Loucy (cell line): ENCODE results near the gene TRNP1.

Experiments used
- H2AFZ ChIP-seq: fragments of 200-600 bp; sonication (generic); 2 replicates; pipeline ENCODE4 v1.6.0; 2016; ENCODE audit warnings: antibody characterized with exemption, mild to moderate bottlenecking, low read length, moderate library complexity
- H3F3A ChIP-seq: fragments of 200-600 bp; 2 replicates; pipeline ENCODE4 v1.6.0; 2016; ENCODE audit warnings: antibody characterized with exemption, low read depth, mild to moderate bottlenecking
- H3K27me3 ChIP-seq: fragments of 200-600 bp; sonication (generic); 2 replicates; pipeline ENCODE4 v1.6.1; 2014; ENCODE audit warnings: low read length, mild to moderate bottlenecking; ENCODE audit not compliant: insufficient read depth, poor library complexity, severe bottlenecking
- H3K36me3 ChIP-seq: fragments of 200-600 bp; sonication (generic); 2 replicates; pipeline ENCODE4 v1.6.1; 2016; ENCODE audit warnings: low read length; ENCODE audit not compliant: insufficient read depth
- H3K4me1 ChIP-seq: fragments of 200-600 bp; sonication (generic); 2 replicates; pipeline ENCODE4 v1.5.1; 2014; ENCODE audit warnings: low read length, mild to moderate bottlenecking; ENCODE audit not compliant: insufficient read depth, poor library complexity, severe bottlenecking
- H3K4me2 ChIP-seq: fragments of 200-600 bp; sonication (generic); 2 replicates; pipeline ENCODE4 v1.6.0; 2014; ENCODE audit warnings: antibody characterized with exemption, low read length, low read depth, mild to moderate bottlenecking; ENCODE audit not compliant: poor library complexity, severe bottlenecking
- H3K4me3 ChIP-seq: fragments of 200-600 bp; sonication (generic); 2 replicates; pipeline ENCODE4 v1.5.1; 2014; ENCODE audit warnings: low read length, mild to moderate bottlenecking, mixed read lengths; ENCODE audit not compliant: poor library complexity, severe bottlenecking
- H3K79me2 ChIP-seq: fragments of 200-600 bp; sonication (generic); 2 replicates; pipeline ENCODE4 v1.6.1; 2014; ENCODE audit warnings: low read length; ENCODE audit not compliant: insufficient read depth
- H3K9ac ChIP-seq: fragments of 200-600 bp; sonication (generic); 2 replicates; pipeline ENCODE4 v1.6.0; 2014; ENCODE audit warnings: mild to moderate bottlenecking, low read depth, low read length, moderate library complexity; ENCODE audit not compliant: poor library complexity, severe bottlenecking
- H3K9me2 ChIP-seq: fragments of 200-600 bp; sonication (generic); replicated peaks from 2 replicates; pipeline ENCODE4 v1.6.1; 2016; ENCODE audit warnings: low read depth, low read length, mixed read lengths
- H3K9me3 ChIP-seq: fragments of 200-600 bp; sonication (generic); 2 replicates; pipeline ENCODE4 v1.6.1; 2014; ENCODE audit warnings: mild to moderate bottlenecking, antibody characterized with exemption, low read length, low read depth; ENCODE audit not compliant: insufficient read depth
- H4K20me1 ChIP-seq: fragments of 200-600 bp; sonication (generic); 2 replicates; pipeline ENCODE4 v1.6.0; 2014; ENCODE audit warnings: antibody characterized with exemption, low read length, mild to moderate bottlenecking; ENCODE audit not compliant: insufficient read depth, poor library complexity, severe bottlenecking
- EZH2phosphoT487 ChIP-seq: fragments of 200-600 bp; IDR thresholded peaks from 2 replicates; pipeline ENCODE4 v1.6.1; 2018; ENCODE audit warnings: antibody characterized with exemption, mild to moderate bottlenecking, moderate library complexity, borderline replicate concordance
- TF ChIP-seq, protein P1 (sequence below): fragments of 200-600 bp; sonication (generic); conservative IDR thresholded peaks from 2 replicates; pipeline ENCODE4 v1.5.1; 2014; ENCODE audit warnings: mild to moderate bottlenecking, antibody characterized with exemption, low read length

The TRNP1 gene

DNA sequence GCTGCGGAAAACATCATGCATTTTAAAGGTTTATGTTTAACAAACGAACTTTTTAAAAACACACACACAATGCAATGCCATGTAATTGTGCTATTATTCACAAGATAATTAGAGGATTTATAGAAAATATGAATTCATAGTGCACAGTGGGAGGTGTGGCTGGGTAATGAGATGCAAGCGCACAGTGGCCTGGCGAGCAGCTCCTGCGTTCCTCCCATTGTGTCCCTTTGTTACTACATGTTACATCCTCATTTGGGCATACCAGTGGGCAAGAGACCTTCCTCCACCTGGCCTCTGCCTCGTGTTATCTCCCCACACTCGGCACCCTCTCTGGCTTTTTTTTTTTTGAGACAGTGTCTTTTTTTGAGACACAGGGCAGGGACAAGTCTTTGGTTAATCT is 49.2 kb downstream of the TRNP1 start:
- no peaks in the 10 kb centered on the region for H3K36me3 ChIP-seq
- H3K79me2 ChIP-seq = peaks cover 27% of the 10 kb centered on the region
- no peak overlapping the region for H2AFZ ChIP-seq
- no peak overlapping the region for H3K4me2 ChIP-seq
- H3F3A ChIP-seq = no peaks in the 10 kb centered on the region
- peaks cover 25% of the 10 kb centered on the region for H3K4me1 ChIP-seq
- no peak for TF ChIP-seq EZH2phosphoT487
- TF ChIP-seq, protein P1, sequence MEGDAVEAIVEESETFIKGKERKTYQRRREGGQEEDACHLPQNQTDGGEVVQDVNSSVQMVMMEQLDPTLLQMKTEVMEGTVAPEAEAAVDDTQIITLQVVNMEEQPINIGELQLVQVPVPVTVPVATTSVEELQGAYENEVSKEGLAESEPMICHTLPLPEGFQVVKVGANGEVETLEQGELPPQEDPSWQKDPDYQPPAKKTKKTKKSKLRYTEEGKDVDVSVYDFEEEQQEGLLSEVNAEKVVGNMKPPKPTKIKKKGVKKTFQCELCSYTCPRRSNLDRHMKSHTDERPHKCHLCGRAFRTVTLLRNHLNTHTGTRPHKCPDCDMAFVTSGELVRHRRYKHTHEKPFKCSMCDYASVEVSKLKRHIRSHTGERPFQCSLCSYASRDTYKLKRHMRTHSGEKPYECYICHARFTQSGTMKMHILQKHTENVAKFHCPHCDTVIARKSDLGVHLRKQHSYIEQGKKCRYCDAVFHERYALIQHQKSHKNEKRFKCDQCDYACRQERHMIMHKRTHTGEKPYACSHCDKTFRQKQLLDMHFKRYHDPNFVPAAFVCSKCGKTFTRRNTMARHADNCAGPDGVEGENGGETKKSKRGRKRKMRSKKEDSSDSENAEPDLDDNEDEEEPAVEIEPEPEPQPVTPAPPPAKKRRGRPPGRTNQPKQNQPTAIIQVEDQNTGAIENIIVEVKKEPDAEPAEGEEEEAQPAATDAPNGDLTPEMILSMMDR = no peak
- no peak overlapping the region for H3K9ac ChIP-seq
- no peaks in the 10 kb centered on the region for H3K27me3 ChIP-seq
- H3K9me2 ChIP-seq = no peaks in the 10 kb centered on the region
- H3K9me3 ChIP-seq = no peaks in the 10 kb centered on the region
- H3K4me3 ChIP-seq = no peak overlapping the region
- H4K20me1 ChIP-seq = no peaks in the 10 kb centered on the region

DNA sequence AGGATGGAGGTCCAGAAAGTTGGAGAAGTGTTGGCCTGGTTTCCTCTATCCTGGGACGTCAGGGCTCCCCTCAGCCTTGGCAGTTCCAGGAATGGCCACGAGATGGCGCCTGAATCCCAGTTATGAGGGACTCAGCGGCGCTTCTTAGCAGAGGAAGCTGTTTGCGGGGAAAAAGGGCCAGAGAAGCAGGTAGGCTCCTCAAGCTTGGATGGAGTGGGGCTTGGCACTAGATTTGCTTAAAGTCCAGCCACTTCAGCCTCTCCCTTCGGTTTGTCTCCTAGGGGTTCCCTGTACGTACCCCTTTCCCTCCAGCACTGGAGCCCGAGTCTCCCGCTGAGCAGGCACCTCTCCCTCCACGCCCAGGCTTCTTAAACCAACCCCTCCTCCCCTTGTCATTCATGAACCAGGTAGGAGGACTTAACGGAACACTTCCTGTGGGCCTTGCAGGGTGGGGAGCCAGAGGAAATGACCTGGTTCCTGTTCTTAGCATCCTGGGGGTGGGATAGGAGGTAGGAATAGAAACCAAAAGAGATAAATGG is 51.2 kb downstream of the TRNP1 start:
- no peaks in the 10 kb centered on the region for H3K9me2 ChIP-seq
- peaks cover 31% of the 10 kb centered on the region for H3K79me2 ChIP-seq
- TF ChIP-seq EZH2phosphoT487 = no peak
- TF ChIP-seq, protein P1 = peak; percentile 95
- H3F3A ChIP-seq = no peaks in the 10 kb centered on the region
- no peaks in the 10 kb centered on the region for H3K9me3 ChIP-seq
- H2AFZ ChIP-seq = peak overlapping the region; percentile 90
- H3K4me3 ChIP-seq = peak overlapping the region; percentile 76
- H4K20me1 ChIP-seq = no peaks in the 10 kb centered on the region
- no peaks in the 10 kb centered on the region for H3K36me3 ChIP-seq
- H3K9ac ChIP-seq = peak overlapping the region; percentile 82
- H3K4me2 ChIP-seq = peak overlapping the region; percentile 86
- H3K27me3 ChIP-seq = no peaks in the 10 kb centered on the region
- peaks cover 36% of the 10 kb centered on the region for H3K4me1 ChIP-seq

DNA sequence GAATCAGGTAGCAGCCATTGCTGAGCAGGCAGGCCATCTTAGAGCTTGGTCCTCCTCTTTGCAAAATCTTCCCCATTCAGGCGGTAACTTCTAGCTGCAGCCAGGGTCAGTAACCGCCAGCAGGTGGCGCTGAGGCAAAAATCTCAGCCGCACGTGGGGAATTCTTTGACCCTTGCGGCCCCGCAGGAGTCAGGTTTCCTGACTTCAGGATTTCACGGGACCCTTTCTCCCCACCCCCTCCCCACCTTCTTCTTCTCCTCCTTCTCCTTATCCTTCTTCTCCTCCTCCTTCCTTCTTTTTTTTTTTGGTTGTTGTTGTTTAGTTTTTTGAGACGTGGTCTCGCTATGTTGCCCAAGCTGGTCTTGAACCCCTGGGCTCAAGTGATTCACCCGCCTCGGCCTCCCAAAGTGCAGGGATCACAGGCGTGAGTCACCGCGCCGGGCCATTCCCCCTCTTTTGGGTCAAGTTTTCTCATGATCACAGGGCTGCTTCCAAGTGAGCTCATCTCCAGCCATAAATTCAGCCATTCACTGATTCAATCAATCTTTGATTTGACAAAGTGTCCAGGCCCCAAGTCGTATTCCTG is 52.6 kb downstream of the TRNP1 start:
- Histone ChIP-seq H3K9me2 (no peaks in the 10 kb centered on the region), H3K4me1 (peaks cover 36% of the 10 kb centered on the region), H3K9ac (peak overlapping the region; percentile 82), H4K20me1 (no peaks in the 10 kb centered on the region), H3K36me3 (no peaks in the 10 kb centered on the region), H3K79me2 (peaks cover 31% of the 10 kb centered on the region), H3F3A (no peaks in the 10 kb centered on the region), H3K4me2 (peak overlapping the region; percentile 86), H2AFZ (peak overlapping the region; percentile 62), H3K9me3 (no peaks in the 10 kb centered on the region), H3K4me3 (peak overlapping the region; percentile 76), H3K27me3 (no peaks in the 10 kb centered on the region)
- TF ChIP-seq, protein P1 = peak; percentile 93
- TF ChIP-seq EZH2phosphoT487 = no peak
